Measurements from ENCODE around the gene ELP4.

Gene ELP4

DNA sequence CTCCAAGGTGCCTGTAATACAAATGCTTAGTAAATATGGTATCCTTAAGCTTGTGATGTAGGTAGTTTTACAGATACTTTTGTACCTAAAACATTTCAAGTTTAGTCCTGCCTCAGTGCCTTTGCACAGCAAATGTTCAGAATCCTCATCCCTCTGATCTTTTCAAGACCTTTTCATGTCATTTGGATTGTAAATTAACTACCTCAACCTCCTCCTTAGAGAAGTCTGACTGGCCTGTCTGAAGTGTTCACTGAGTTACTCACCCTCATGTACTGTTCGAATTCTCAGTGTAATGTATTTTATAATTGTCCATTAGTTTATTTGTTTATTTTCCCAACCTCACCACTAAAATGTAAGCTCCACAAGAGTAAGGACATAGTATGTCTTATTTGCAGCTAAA lies 147.5 kb downstream of the ELP4 start:
- H3K27ac ChIP-seq (ENCODE audit: low read depth, low read length): no peak overlapping the region
- no peaks in the 10 kb centered on the region for H4K20me1 ChIP-seq (ENCODE audit: low read depth, low read length)
- no peak overlapping the region for H2AFZ ChIP-seq (ENCODE audit: low read depth, low read length, severe bottlenecking)
- no peaks in the 10 kb centered on the region for H3K9me3 ChIP-seq (ENCODE audit: insufficient read depth, low read length)
- H3F3A ChIP-seq (ENCODE audit: insufficient read depth): no peaks in the 10 kb centered on the region
- no peaks in the 10 kb centered on the region for H3K9me2 ChIP-seq (replicated peaks; ENCODE audit: insufficient read depth, low read length)
- no peaks in the 10 kb centered on the region for H3K36me3 ChIP-seq (ENCODE audit: low read length)
- no peak overlapping the region for H3K9ac ChIP-seq (ENCODE audit: low read length)
- TF ChIP-seq, protein P1, sequence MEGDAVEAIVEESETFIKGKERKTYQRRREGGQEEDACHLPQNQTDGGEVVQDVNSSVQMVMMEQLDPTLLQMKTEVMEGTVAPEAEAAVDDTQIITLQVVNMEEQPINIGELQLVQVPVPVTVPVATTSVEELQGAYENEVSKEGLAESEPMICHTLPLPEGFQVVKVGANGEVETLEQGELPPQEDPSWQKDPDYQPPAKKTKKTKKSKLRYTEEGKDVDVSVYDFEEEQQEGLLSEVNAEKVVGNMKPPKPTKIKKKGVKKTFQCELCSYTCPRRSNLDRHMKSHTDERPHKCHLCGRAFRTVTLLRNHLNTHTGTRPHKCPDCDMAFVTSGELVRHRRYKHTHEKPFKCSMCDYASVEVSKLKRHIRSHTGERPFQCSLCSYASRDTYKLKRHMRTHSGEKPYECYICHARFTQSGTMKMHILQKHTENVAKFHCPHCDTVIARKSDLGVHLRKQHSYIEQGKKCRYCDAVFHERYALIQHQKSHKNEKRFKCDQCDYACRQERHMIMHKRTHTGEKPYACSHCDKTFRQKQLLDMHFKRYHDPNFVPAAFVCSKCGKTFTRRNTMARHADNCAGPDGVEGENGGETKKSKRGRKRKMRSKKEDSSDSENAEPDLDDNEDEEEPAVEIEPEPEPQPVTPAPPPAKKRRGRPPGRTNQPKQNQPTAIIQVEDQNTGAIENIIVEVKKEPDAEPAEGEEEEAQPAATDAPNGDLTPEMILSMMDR (IDR thresholded peaks at IDR 0.05; ENCODE audit: insufficient read depth, low read length, poor library complexity, severe bottlenecking): no peak
- no peak for TF ChIP-seq EZH2phosphoT487 (conservative IDR thresholded peaks at IDR 0.05; ENCODE audit: low read length)
- no peak overlapping the region for H3K4me2 ChIP-seq (ENCODE audit: low read depth, low read length, poor library complexity, severe bottlenecking)
- no peaks in the 10 kb centered on the region for H3K79me2 ChIP-seq (ENCODE audit: insufficient read depth, low read length)
- H3K27me3 ChIP-seq (ENCODE audit: low read length): no peaks in the 10 kb centered on the region
- no peak overlapping the region for H3K4me3 ChIP-seq (ENCODE audit: insufficient read depth, low read length, poor library complexity, severe bottlenecking)

DNA sequence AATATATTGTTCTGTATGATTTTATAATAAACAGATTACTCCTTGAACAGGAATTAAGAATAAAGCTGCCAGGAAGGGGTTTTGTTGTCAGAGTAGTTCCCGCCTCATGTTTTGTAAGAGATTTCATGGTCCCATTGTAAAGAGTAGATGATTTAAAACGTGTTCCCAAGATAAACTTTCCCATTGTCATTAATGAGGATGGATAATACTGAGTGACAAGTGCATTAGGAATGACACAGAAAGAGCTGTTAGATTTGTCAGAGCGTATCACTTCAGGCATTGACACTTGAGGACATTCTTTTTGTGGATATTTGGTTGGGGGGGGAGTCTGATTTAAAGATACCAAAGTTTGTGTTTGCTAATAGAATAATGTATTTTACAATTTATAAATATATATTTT lies 154.6 kb downstream of the ELP4 start:
- no peaks in the 10 kb centered on the region for H4K20me1 ChIP-seq (ENCODE audit: low read depth, low read length)
- H3K27me3 ChIP-seq (ENCODE audit: low read length): no peaks in the 10 kb centered on the region
- no peak overlapping the region for H2AFZ ChIP-seq (ENCODE audit: low read depth, low read length, severe bottlenecking)
- TF ChIP-seq, protein P1 (IDR thresholded peaks at IDR 0.05; ENCODE audit: insufficient read depth, low read length, poor library complexity, severe bottlenecking): no peak
- TF ChIP-seq EZH2phosphoT487 (conservative IDR thresholded peaks at IDR 0.05; ENCODE audit: low read length): no peak
- H3K9me3 ChIP-seq (ENCODE audit: insufficient read depth, low read length): no peaks in the 10 kb centered on the region
- no peak overlapping the region for H3K4me3 ChIP-seq (ENCODE audit: insufficient read depth, low read length, poor library complexity, severe bottlenecking)
- no peaks in the 10 kb centered on the region for H3F3A ChIP-seq (ENCODE audit: insufficient read depth)
- H3K9ac ChIP-seq (ENCODE audit: low read length): no peak overlapping the region
- no peaks in the 10 kb centered on the region for H3K79me2 ChIP-seq (ENCODE audit: insufficient read depth, low read length)
- no peaks in the 10 kb centered on the region for H3K36me3 ChIP-seq (ENCODE audit: low read length)
- no peaks in the 10 kb centered on the region for H3K9me2 ChIP-seq (replicated peaks; ENCODE audit: insufficient read depth, low read length)
- no peak overlapping the region for H3K27ac ChIP-seq (ENCODE audit: low read depth, low read length)
- H3K4me2 ChIP-seq (ENCODE audit: low read depth, low read length, poor library complexity, severe bottlenecking): no peak overlapping the region

DNA sequence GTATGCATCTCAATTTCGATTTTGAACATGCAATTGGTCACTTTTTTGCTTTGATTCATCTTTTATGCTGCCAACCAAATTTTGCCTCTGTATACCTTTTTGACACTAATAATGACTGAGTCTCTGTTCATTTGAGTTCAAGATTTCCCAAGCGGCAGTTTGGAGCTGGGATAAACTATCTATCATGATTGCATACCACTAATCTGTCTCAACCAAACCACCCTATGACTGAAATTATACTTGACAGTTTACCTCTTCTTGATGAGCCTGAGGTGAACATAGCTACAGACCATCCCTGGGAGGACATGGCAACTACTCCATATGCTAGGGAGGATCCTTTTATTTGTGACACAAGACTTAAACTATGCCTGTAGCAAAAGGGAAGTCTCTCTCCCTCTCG lies 155.4 kb downstream of the ELP4 start:
- no peaks in the 10 kb centered on the region for H4K20me1 ChIP-seq (ENCODE audit: low read depth, low read length)
- H3K79me2 ChIP-seq (ENCODE audit: insufficient read depth, low read length): no peaks in the 10 kb centered on the region
- H3K36me3 ChIP-seq (ENCODE audit: low read length): no peaks in the 10 kb centered on the region
- H3F3A ChIP-seq (ENCODE audit: insufficient read depth): no peaks in the 10 kb centered on the region
- TF ChIP-seq, protein P1 (IDR thresholded peaks at IDR 0.05; ENCODE audit: insufficient read depth, low read length, poor library complexity, severe bottlenecking): no peak
- TF ChIP-seq EZH2phosphoT487 (conservative IDR thresholded peaks at IDR 0.05; ENCODE audit: low read length): no peak
- no peak overlapping the region for H3K9ac ChIP-seq (ENCODE audit: low read length)
- H3K4me3 ChIP-seq (ENCODE audit: insufficient read depth, low read length, poor library complexity, severe bottlenecking): no peak overlapping the region
- H3K9me3 ChIP-seq (ENCODE audit: insufficient read depth, low read length): no peaks in the 10 kb centered on the region
- no peak overlapping the region for H3K27ac ChIP-seq (ENCODE audit: low read depth, low read length)
- H3K9me2 ChIP-seq (replicated peaks; ENCODE audit: insufficient read depth, low read length): no peaks in the 10 kb centered on the region
- no peaks in the 10 kb centered on the region for H3K27me3 ChIP-seq (ENCODE audit: low read length)
- no peak overlapping the region for H3K4me2 ChIP-seq (ENCODE audit: low read depth, low read length, poor library complexity, severe bottlenecking)
- no peak overlapping the region for H2AFZ ChIP-seq (ENCODE audit: low read depth, low read length, severe bottlenecking)

Measured in SU-DHL-6 (cell line).